ENCODE data around the gene PTGER3.

- TF ChIP-seq CTCF (IDR thresholded peaks at IDR 0.05): no peak
- TF ChIP-seq ZFX (IDR thresholded peaks at IDR 0.05; ENCODE audit: borderline replicate concordance): no peak
Measured at GRCh38 chr1:71054281-71054731, 6.7 kb upstream of the PTGER3 start.
